Hepatocyte (in vitro differentiated cells): Measurements from ENCODE around the gene KCP. TPM values are rescaled to one million over a fixed set of nuclear protein-coding genes. Genes with fewer than 3 reads are reported as not detected.

ENCODE experiments used
- DNase-seq: peaks from one replicate; pipeline ENCODE4 v3.0.0-alpha.2; 2016; ENCODE audit warnings: low spot score
- H2AFZ ChIP-seq: fragments of 200-600 bp; sonication (generic); 2 replicates; pipeline ENCODE4 v1.6.0; 2016; ENCODE audit warnings: antibody characterized with exemption, mild to moderate bottlenecking
- H3K27ac ChIP-seq: fragments of 200-600 bp; sonication (generic); 2 replicates; pipeline ENCODE4 v1.5.1; 2016; ENCODE audit warnings: mild to moderate bottlenecking
- H3K27me3 ChIP-seq: fragments of 200-600 bp; sonication (generic); 2 replicates; pipeline ENCODE4 v1.6.1; 2016
- H3K36me3 ChIP-seq: fragments of 200-600 bp; sonication (generic); replicated peaks from 2 replicates; pipeline ENCODE4 v1.5.1; 2016; ENCODE audit warnings: low read depth; ENCODE audit not compliant: insufficient read depth
- H3K4me1 ChIP-seq: fragments of 200-600 bp; sonication (generic); 2 replicates; pipeline ENCODE4 v1.5.1; 2016; ENCODE audit warnings: mild to moderate bottlenecking, moderate library complexity; ENCODE audit not compliant: insufficient read depth
- H3K4me2 ChIP-seq: fragments of 200-600 bp; sonication (generic); 2 replicates; pipeline ENCODE4 v1.6.0; 2016
- H3K4me3 ChIP-seq: fragments of 200-600 bp; sonication (generic); 2 replicates; pipeline ENCODE4 v1.5.1; 2016; ENCODE audit warnings: mild to moderate bottlenecking
- H3K79me2 ChIP-seq: fragments of 200-600 bp; sonication (generic); 2 replicates; pipeline ENCODE4 v1.6.0; 2017; ENCODE audit warnings: mild to moderate bottlenecking
- H3K9me2 ChIP-seq: fragments of 200-600 bp; sonication (generic); replicated peaks from 2 replicates; pipeline ENCODE4 v1.6.0; 2017; ENCODE audit warnings: mild to moderate bottlenecking; ENCODE audit not compliant: insufficient read depth
- H3K9me3 ChIP-seq: fragments of 200-600 bp; sonication (generic); 2 replicates; pipeline ENCODE4 v1.5.1; 2016; ENCODE audit warnings: low read depth, mild to moderate bottlenecking
- H4K20me1 ChIP-seq: fragments of 200-600 bp; sonication (generic); 2 replicates; pipeline ENCODE4 v1.6.0; 2016; ENCODE audit warnings: mild to moderate bottlenecking; ENCODE audit not compliant: insufficient read depth, poor library complexity, severe bottlenecking
- EZH2 ChIP-seq: fragments of 200-600 bp; sonication (generic); IDR thresholded peaks from 2 replicates; pipeline ENCODE4 v1.6.1; 2016; ENCODE audit warnings: antibody characterized with exemption, mild to moderate bottlenecking, borderline replicate concordance
- EZH2phosphoT487 ChIP-seq: fragments of 200-600 bp; sonication (generic); IDR thresholded peaks from one replicate; pipeline ENCODE4 v1.6.1; 2018; ENCODE audit warnings: antibody characterized with exemption, mild to moderate bottlenecking, low read depth, moderate library complexity; ENCODE audit not compliant: unreplicated experiment, severe bottlenecking
- WGBS: methylation state at CpG from one replicate; pipeline ENCODE4 v1.1.6; 2016; ENCODE audit warnings: low lambda C conversion rate; ENCODE audit errors: missing lambda C conversion rate; 5-methylcytosine and 5-hydroxymethylcytosine counted together
- polyA plus RNA-seq: library from polyadenylated mRNA; unstranded; fragments of >200 nt; fragmentation: Nextera tagmentation; extraction: Ambion mirVana; gene quantifications from 2 replicates; pipeline ENCODE4 v1.2.1, GENCODE V29; 2016
- total RNA-seq: library from RNA; depleted of rRNA; stranded (reverse); fragments of >200 nt; gene quantifications from 2 replicates; pipeline ENCODE4 v1.2.3, GENCODE V29; 2014
- TF ChIP-seq, protein P1 (sequence below): fragments of 200-600 bp; sonication (generic); IDR thresholded peaks from 2 replicates; pipeline ENCODE4 v1.5.1; 2016; ENCODE audit warnings: antibody characterized with exemption, mild to moderate bottlenecking; ENCODE audit not compliant: poor library complexity

KCP gene
- total and polyA plus RNA-seq, 2 experiments from 2014 or later: 0.40 to 2.4 TPM

DNA sequence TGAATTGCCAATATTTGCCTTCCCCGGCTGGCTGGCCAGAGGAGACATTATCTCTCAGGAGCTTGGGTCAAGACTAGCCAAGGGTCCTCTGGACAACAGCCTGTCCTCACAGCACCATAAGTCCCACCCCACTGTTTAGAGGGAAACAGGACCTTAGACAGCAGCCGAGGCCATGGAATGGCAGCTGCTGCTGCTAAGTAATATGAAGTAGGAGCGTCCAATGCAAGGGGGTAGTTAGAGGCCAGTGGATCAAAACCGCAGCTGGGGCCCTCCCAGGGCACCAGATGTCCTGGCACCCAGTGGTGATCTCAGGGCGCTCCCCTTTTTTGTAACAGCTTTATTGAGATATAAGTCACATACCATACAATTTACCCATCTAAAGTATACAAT is 12.9 kb upstream of the KCP start:
- H3K4me2 ChIP-seq: no peak overlapping the region
- no peaks in the 10 kb centered on the region for H4K20me1 ChIP-seq
- no peaks in the 10 kb centered on the region for H3K9me2 ChIP-seq
- DNase-seq: no peak
- H3K27me3 ChIP-seq: peaks cover 39% of the 10 kb centered on the region
- no peak overlapping the region for H2AFZ ChIP-seq
- no peaks in the 10 kb centered on the region for H3K9me3 ChIP-seq
- H3K4me3 ChIP-seq: no peak overlapping the region
- H3K36me3 ChIP-seq: no peaks in the 10 kb centered on the region
- no peak overlapping the region for H3K27ac ChIP-seq
- no peaks in the 10 kb centered on the region for H3K4me1 ChIP-seq
- TF ChIP-seq, protein P1, sequence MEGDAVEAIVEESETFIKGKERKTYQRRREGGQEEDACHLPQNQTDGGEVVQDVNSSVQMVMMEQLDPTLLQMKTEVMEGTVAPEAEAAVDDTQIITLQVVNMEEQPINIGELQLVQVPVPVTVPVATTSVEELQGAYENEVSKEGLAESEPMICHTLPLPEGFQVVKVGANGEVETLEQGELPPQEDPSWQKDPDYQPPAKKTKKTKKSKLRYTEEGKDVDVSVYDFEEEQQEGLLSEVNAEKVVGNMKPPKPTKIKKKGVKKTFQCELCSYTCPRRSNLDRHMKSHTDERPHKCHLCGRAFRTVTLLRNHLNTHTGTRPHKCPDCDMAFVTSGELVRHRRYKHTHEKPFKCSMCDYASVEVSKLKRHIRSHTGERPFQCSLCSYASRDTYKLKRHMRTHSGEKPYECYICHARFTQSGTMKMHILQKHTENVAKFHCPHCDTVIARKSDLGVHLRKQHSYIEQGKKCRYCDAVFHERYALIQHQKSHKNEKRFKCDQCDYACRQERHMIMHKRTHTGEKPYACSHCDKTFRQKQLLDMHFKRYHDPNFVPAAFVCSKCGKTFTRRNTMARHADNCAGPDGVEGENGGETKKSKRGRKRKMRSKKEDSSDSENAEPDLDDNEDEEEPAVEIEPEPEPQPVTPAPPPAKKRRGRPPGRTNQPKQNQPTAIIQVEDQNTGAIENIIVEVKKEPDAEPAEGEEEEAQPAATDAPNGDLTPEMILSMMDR: no peak
- no peak for TF ChIP-seq EZH2
- TF ChIP-seq EZH2phosphoT487: no peak
- 85% methylated on average over 5 of the region's 5 CpGs for WGBS
- no peaks in the 10 kb centered on the region for H3K79me2 ChIP-seq

DNA sequence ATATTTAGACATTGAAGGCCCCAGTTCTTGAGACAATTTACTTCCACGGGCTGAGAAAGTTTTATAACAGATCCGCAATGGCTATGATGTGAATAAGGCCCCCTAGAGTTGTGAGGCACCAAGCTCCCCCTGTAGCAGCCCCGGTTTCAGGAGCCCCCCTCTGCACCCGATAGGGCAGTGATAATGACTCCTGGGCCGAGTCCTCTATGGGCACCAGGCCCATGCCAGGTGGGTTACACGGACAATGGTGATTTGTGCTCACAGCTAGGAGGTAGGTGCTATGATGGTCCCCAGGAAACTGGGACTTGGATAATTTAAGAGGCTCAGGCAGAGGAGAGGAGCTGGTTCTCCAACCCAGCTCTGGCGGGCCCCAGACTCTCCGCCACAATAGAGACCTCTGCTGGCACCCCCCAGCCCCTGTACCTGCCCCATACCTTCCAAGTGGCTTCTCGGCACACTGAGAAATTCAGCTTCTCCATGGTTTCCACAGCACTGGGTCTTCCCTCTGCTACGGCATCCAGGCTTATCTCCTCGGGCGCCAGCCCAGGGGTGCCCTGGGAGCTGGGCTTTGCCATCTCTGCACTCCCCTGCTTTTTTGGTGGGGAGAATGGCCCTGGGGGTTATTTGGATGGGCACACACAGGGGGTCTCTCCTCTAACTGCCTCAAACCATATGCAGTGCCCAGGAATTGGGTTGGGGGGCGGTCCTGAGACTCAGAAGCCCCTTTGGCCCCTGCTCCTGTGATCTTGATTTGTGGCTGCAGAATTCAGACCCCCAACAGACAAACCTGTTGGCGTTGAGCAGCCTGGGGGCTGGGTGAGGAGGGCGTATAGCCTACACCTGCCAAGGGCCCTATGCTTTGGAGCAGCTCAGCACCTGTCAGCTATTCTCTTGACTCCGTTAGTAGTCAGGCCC is 12.2 kb upstream of the KCP start:
- Histone ChIP-seq H3K27ac (no peak overlapping the region), H2AFZ (no peak overlapping the region), H3K4me3 (no peak overlapping the region), H4K20me1 (no peaks in the 10 kb centered on the region), H3K79me2 (no peaks in the 10 kb centered on the region), H3K36me3 (no peaks in the 10 kb centered on the region), H3K9me2 (no peaks in the 10 kb centered on the region), H3K4me1 (no peaks in the 10 kb centered on the region), H3K27me3 (peaks cover 42% of the 10 kb centered on the region), H3K4me2 (no peak overlapping the region), H3K9me3 (no peaks in the 10 kb centered on the region)
- DNase-seq: no peak
- TF ChIP-seq EZH2phosphoT487: no peak
- TF ChIP-seq, protein P1: no peak
- no peak for TF ChIP-seq EZH2
- WGBS: 86% methylated on average over 16 of the region's 16 CpGs

DNA sequence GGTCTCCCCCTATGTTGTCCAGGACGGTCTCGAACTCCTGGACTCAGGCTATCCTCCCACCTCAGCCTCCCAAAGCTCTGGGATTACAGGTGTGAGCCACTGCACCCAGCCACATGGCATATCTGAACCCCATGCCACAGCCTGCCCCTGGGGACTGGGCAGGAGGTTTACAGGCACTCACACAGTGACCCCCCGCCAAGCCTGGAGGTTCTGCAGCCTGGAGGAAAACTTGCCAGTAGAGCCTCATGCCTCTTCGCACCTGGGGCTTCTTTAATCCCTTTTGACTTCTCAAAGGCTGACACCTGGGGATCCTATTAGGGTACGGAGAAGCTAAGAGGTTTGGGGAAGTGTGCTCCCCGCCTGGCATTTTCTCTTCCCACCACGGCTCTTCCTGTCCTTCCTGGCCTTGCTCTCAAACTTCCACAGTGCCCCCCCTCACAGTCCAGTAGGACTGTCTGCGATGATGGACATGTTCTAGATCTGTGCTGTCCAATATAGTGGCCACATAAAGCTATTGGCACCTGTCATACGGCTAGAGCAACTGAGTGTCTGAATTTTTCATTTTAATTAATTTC is 11.4 kb upstream of the KCP start:
- DNase-seq: no peak
- 77% methylated on average over 9 of the region's 9 CpGs for WGBS
- Histone ChIP-seq H3K36me3 (no peaks in the 10 kb centered on the region), H3K27ac (no peak overlapping the region), H4K20me1 (no peaks in the 10 kb centered on the region), H3K9me2 (no peaks in the 10 kb centered on the region), H2AFZ (no peak overlapping the region), H3K9me3 (no peaks in the 10 kb centered on the region), H3K4me3 (no peak overlapping the region), H3K79me2 (no peaks in the 10 kb centered on the region), H3K27me3 (peaks cover 45% of the 10 kb centered on the region), H3K4me2 (no peak overlapping the region), H3K4me1 (no peaks in the 10 kb centered on the region)
- TF ChIP-seq EZH2phosphoT487: no peak
- TF ChIP-seq, protein P1: no peak
- no peak for TF ChIP-seq EZH2
